Neuronal stem cell (in vitro differentiated cells): ENCODE results near the gene LRRC75B.

Experiments
- DNase-seq: peaks from one replicate; pipeline ENCODE4 v3.0.0-alpha.2; 2013; ENCODE audit warnings: low spot score
- H2AFZ ChIP-seq: one replicate; pipeline ENCODE4 v1.6.1; 2013; ENCODE audit warnings: mild to moderate bottlenecking, low read length, inconsistent platforms
- H2AK5ac ChIP-seq: 2 replicates; pipeline ENCODE4 v1.6.1; 2013; ENCODE audit warnings: low read depth, mild to moderate bottlenecking, inconsistent platforms, low read length, moderate library complexity, mixed read lengths
- H2BK120ac ChIP-seq: 2 replicates; pipeline ENCODE4 v1.6.1; 2013; ENCODE audit warnings: low read depth, mild to moderate bottlenecking, inconsistent platforms, low read length, moderate library complexity, mixed read lengths
- H2BK12ac ChIP-seq: one replicate; pipeline ENCODE4 v1.6.1; 2013; ENCODE audit warnings: low read length, inconsistent platforms
- H2BK15ac ChIP-seq: 2 replicates; pipeline ENCODE4 v1.6.1; 2013; ENCODE audit warnings: mild to moderate bottlenecking, low read length, inconsistent platforms, mixed read lengths
- H2BK5ac ChIP-seq: one replicate; pipeline ENCODE4 v1.6.1; 2013; ENCODE audit warnings: inconsistent platforms, mild to moderate bottlenecking, low read length, moderate library complexity
- H3K14ac ChIP-seq: one replicate; pipeline ENCODE4 v1.6.1; 2013; ENCODE audit warnings: low read length, inconsistent platforms
- H3K18ac ChIP-seq: 2 replicates; pipeline ENCODE4 v1.6.1; 2013; ENCODE audit warnings: low read length, inconsistent platforms
- H3K23ac ChIP-seq: 2 replicates; pipeline ENCODE4 v1.6.1; 2013; ENCODE audit warnings: low read depth, mild to moderate bottlenecking, mixed read lengths, low read length, inconsistent platforms; ENCODE audit not compliant: poor library complexity
- H3K27ac ChIP-seq: replicated peaks from 3 replicates; pipeline ENCODE4 v1.5.1; 2013; ENCODE audit warnings: low read length, inconsistent platforms
- H3K27me3 ChIP-seq, 3 experiments: 2 replicates each; pipeline ENCODE4 v1.6.1; 2013; ENCODE audit warnings: low read length in 3 of 3, mild to moderate bottlenecking in 2 of 3, inconsistent platforms in 1 of 3, low read depth in 1 of 3, mixed read lengths in 1 of 3, moderate library complexity in 1 of 3; ENCODE audit not compliant: control insufficient read depth in 3 of 3, insufficient read depth in 3 of 3
- H3K36me3 ChIP-seq, 2 donors: replicated peaks in 1 of 2; 2 replicates each; pipeline ENCODE4 v1.6.1; 2013; ENCODE audit warnings: low read length in 2 of 2; ENCODE audit not compliant: control insufficient read depth in 2 of 2, insufficient read depth in 2 of 2
- H3K4ac ChIP-seq: 2 replicates; pipeline ENCODE4 v1.6.1; 2013; ENCODE audit warnings: inconsistent platforms, mild to moderate bottlenecking, low read length, moderate library complexity
- H3K4me1 ChIP-seq, 2 donors: 1 replicate in 1 of 2; 2 replicates in 1 of 2; pipeline ENCODE4 v1.6.1; 2013; ENCODE audit warnings: low read length in 2 of 2, low read depth in 1 of 2; ENCODE audit not compliant: control insufficient read depth in 2 of 2, insufficient read depth in 1 of 2
- H3K4me2 ChIP-seq: one replicate; pipeline ENCODE4 v1.6.1; 2013; ENCODE audit warnings: mild to moderate bottlenecking, low read length, inconsistent platforms; ENCODE audit not compliant: insufficient read depth, poor library complexity, severe bottlenecking
- H3K4me3 ChIP-seq, 2 donors: 2 replicates each; pipeline ENCODE4 v1.5.1; 2013; ENCODE audit warnings: low read length in 2 of 2, mild to moderate bottlenecking in 2 of 2, inconsistent platforms in 1 of 2, moderate library complexity in 1 of 2
- H3K79me1 ChIP-seq: one replicate; pipeline ENCODE4 v1.6.1; 2013; ENCODE audit warnings: low read depth, mild to moderate bottlenecking, inconsistent platforms, low read length, moderate library complexity
- H3K9ac ChIP-seq: one replicate; pipeline ENCODE4 v1.6.1; 2013; ENCODE audit warnings: mild to moderate bottlenecking, low read depth, low read length, inconsistent platforms; ENCODE audit not compliant: poor library complexity
- H3K9me3 ChIP-seq, 2 donors: replicated peaks in 1 of 2; 2 replicates each; pipeline versions ENCODE3 to v1.6.1; 2013; ENCODE audit warnings: low read length in 2 of 2, mild to moderate bottlenecking in 2 of 2, inconsistent platforms in 1 of 2, low read depth in 1 of 2, mixed read lengths in 1 of 2, moderate library complexity in 1 of 2; ENCODE audit not compliant: control insufficient read depth in 2 of 2, insufficient read depth in 1 of 2
- H4K8ac ChIP-seq: one replicate; pipeline ENCODE4 v1.6.1; 2013; ENCODE audit warnings: low read depth, mild to moderate bottlenecking, inconsistent platforms, low read length, moderate library complexity
- H4K91ac ChIP-seq: one replicate; pipeline ENCODE4 v1.6.1; 2013; ENCODE audit warnings: low read length, low read depth, mild to moderate bottlenecking, inconsistent platforms; ENCODE audit not compliant: poor library complexity
- WGBS, 2 donors: extraction: QIAGEN DNeasy Blood & Tissue Kit; methylation state at CpG; one replicate each; pipeline ENCODE4 v1.1.7; 2013; ENCODE audit warnings: missing lambda C conversion rate in 2 of 2, mixed read lengths in 1 of 2; ENCODE audit not compliant: insufficient read length in 2 of 2, insufficient replicate concordance in 1 of 2; ENCODE audit errors: extremely low coverage in 2 of 2; 5-methylcytosine and 5-hydroxymethylcytosine counted together

The LRRC75B gene

DNA sequence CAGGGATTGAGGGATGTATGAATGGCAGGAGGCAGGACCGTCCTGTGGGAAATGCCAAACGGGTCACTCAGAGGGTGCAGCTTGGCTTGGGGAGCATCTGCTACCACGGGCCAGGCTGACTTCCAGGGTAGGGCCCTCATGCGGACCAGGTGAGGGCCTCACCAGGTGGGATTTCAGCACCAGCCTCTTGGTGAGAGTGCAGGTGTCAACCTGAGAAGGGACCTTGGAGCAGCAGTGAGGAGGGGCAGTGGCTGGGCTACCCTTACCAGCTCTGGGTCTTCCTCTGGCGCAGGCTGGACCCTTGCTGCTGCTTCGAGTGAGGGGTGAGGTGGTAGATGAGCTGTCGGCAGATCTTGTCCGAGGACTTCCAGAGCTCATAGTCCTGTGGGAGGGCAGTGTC is 4.9 kb downstream of the LRRC75B start:
- Histone ChIP-seq H3K36me3 (peaks cover 25 to 30% of the 10 kb centered on the region in 2 donors), H3K4ac (no peak overlapping the region), H3K27me3 (no peaks in the 10 kb centered on the region), H2AFZ (no peak overlapping the region), H2BK120ac (no peak overlapping the region), H3K4me2 (no peak overlapping the region), H2BK5ac (peak overlapping the region; percentile 82), H3K23ac (no peak overlapping the region), H3K4me1 (peaks cover 7 to 8% of the 10 kb centered on the region in 2 donors), H2BK12ac (no peak overlapping the region), H4K8ac (no peak overlapping the region), H3K18ac (no peak overlapping the region), H2AK5ac (no peak overlapping the region), H3K27ac (no peak overlapping the region), H4K91ac (no peak overlapping the region), H3K4me3 (no peak overlapping the region), H3K9me3 (no peaks in the 10 kb centered on the region), H3K9ac (no peak overlapping the region), H3K14ac (no peak overlapping the region), H3K79me1 (peaks cover 2% of the 10 kb centered on the region), H2BK15ac (no peak overlapping the region)
- DNase-seq = no peak
- no CpG with 5 or more reads among the region's 8 CpGs for WGBS, 2 donors

DNA sequence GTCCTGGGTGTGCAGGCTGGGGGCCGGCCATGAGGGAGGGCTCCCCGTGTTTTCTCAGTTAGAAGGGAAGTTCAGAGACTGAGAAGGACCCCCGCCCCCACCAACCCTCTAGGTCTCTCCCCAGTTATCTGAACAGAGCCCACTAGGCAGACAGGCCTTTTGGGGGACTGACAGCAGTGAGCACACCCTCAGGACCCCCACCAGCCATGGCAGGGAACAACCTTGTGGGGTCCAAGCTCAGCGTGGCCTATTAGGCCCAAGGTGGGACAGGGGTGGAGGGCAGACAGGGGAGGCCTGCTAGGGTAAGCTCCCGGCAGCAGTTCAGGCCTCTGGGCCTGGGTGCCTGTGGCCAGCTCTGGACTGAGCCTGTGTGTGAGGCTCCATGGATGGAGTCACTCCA is 5.6 kb downstream of the LRRC75B start:
- Histone ChIP-seq H3K4me2 (no peak overlapping the region), H4K8ac (no peak overlapping the region), H2BK12ac (no peak overlapping the region), H2AK5ac (no peak overlapping the region), H2BK5ac (no peak overlapping the region), H3K9me3 (no peaks in the 10 kb centered on the region), H4K91ac (no peak overlapping the region), H3K14ac (no peak overlapping the region), H2BK15ac (no peak overlapping the region), H2AFZ (no peak overlapping the region), H2BK120ac (no peak overlapping the region), H3K36me3 (peaks cover 25 to 30% of the 10 kb centered on the region in 2 donors), H3K23ac (no peak overlapping the region), H3K4me1 (peaks cover 3 to 8% of the 10 kb centered on the region in 2 donors), H3K27ac (no peak overlapping the region), H3K4ac (no peak overlapping the region), H3K18ac (no peak overlapping the region), H3K27me3 (no peaks in the 10 kb centered on the region), H3K4me3 (no peak overlapping the region), H3K9ac (no peak overlapping the region), H3K79me1 (peaks cover 2% of the 10 kb centered on the region)
- DNase-seq = no peak
- WGBS, 2 donors = no CpG with 5 or more reads among the region's 5 CpGs

DNA sequence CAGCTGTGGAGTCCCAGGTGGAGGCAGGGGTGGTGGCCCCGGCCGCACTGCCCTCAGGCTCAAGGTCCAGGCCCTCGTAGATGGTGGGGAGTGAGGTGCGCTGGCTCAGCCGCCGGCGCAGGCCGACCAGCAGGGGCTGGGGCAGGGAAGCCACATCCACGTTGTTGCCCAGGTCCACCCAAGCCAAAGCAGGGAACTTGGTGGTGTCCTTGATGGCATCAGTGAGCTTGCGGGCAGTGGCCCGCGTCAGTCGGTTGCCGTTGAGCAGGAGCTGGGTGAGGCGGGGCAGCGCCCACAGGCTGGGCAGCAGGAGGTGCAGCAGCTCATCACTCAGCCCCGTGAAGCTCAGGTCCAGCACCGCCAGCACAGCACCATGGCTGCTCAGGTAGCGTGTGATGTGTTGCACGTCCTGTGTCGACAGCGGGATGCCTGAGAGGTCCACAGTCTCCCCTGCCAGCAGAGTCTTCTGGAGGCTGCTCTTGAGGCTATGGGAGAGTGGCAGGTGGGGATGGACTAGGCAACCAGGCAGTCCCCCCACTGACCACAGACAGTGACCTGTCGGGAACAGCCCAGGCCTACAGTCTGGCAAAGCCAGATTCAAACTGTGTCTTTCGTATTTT is 6.8 kb downstream of the LRRC75B start:
- Histone ChIP-seq H4K91ac (no peak overlapping the region), H4K8ac (peak overlapping the region; percentile 17), H3K4ac (no peak overlapping the region), H3K36me3 (peaks cover 25 to 30% of the 10 kb centered on the region in 2 donors), H2BK15ac (no peak overlapping the region), H3K23ac (peak overlapping the region; percentile 5), H2BK12ac (peak overlapping the region; percentile 92), H3K4me3 (no peak overlapping the region), H3K14ac (no peak overlapping the region), H2AFZ (no peak overlapping the region), H2AK5ac (no peak overlapping the region), H3K4me2 (no peak overlapping the region), H3K79me1 (peaks cover 2% of the 10 kb centered on the region), H3K27ac (no peak overlapping the region), H3K9me3 (no peaks in the 10 kb centered on the region), H3K9ac (no peak overlapping the region), H3K18ac (peak overlapping the region; percentile 22), H2BK5ac (peak overlapping the region; percentile 29), H3K4me1 (no peaks in the 10 kb centered on the region), H3K27me3 (no peaks in the 10 kb centered on the region), H2BK120ac (no peak overlapping the region)
- WGBS, 2 donors = no CpG with 5 or more reads among the region's 24 CpGs
- DNase-seq = no peak

DNA sequence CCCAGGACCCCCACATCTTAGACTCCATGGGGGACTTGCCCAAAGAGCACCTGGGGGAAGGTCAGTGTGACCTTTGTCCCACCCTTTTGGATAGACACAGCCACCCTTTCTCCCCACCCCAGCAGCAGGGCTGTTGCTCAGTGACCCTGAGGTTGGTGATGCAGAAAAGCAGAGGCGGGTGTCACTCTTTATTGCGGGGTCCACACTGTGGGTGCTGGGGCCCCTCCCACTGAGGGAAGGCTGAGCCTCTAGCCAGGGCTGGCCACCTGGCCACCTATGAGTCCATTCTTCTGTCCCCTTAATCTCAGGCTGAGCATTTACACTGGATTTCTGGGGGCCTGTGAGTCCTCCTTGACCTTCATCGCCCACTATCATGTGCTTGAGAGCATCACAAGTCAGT is 7.4 kb downstream of the LRRC75B start:
- no peak overlapping the region for H3K18ac ChIP-seq
- H3K27me3 ChIP-seq = no peaks in the 10 kb centered on the region
- H2BK120ac ChIP-seq = no peak overlapping the region
- no peaks in the 10 kb centered on the region for H3K9me3 ChIP-seq
- no peak overlapping the region for H3K23ac ChIP-seq
- no peak overlapping the region for H3K14ac ChIP-seq
- H2BK12ac ChIP-seq = no peak overlapping the region
- peaks cover 2% of the 10 kb centered on the region for H3K79me1 ChIP-seq
- no peak overlapping the region for H3K4me3 ChIP-seq
- H4K8ac ChIP-seq = peak overlapping the region; percentile 17
- no peak overlapping the region for H3K4me2 ChIP-seq
- no peaks in the 10 kb centered on the region for H3K4me1 ChIP-seq
- no peak overlapping the region for H2AK5ac ChIP-seq
- H4K91ac ChIP-seq = no peak overlapping the region
- H2BK5ac ChIP-seq = peak overlapping the region; percentile 29
- no peak overlapping the region for H2BK15ac ChIP-seq
- H3K9ac ChIP-seq = no peak overlapping the region
- no peak overlapping the region for H3K27ac ChIP-seq
- no peak overlapping the region for H3K4ac ChIP-seq
- no peak overlapping the region for H2AFZ ChIP-seq
- peaks cover 25 to 30% of the 10 kb centered on the region in 2 donors for H3K36me3 ChIP-seq
- no peak for DNase-seq
- WGBS, 2 donors = no CpG with 5 or more reads among the region's 3 CpGs
